Right lobe of liver (tissue), 6 donors: ENCODE results near the gene TNPO2. TPM values are rescaled to one million over a fixed set of nuclear protein-coding genes. Genes with fewer than 3 reads are reported as not detected.

Source experiments
- ATAC-seq, 4 donors: fragments of 200-7000 bp; cut with Tn5 transposase; one replicate each; pipeline ENCODE4 v1.9.1; 2020; ENCODE audit warnings: mild to moderate bottlenecking in 4 of 4, moderate library complexity in 4 of 4
- DNase-seq, 3 donors: peaks; one replicate each; pipeline ENCODE4 v3.0.0-alpha.2; 2020
- H3K27ac ChIP-seq, 3 donors: fragments of 200-600 bp; one replicate each; pipeline ENCODE4 v1.8.0; 2022
- H3K27me3 ChIP-seq, 2 donors: fragments of 200-600 bp; one replicate each; pipeline ENCODE4 v1.8.0; 2022
- H3K36me3 ChIP-seq, 4 donors: fragments of 200-600 bp; sonication (generic) in 1 of 4; one replicate each; pipeline versions ENCODE4 v1.5.1 to v1.8.0; 2017 to 2022; ENCODE audit warnings: control low read depth in 1 of 4
- H3K4me1 ChIP-seq, 4 donors: fragments of 200-600 bp; sonication (generic) in 1 of 4; one replicate each; pipeline versions ENCODE4 v1.5.1 to v1.8.0; 2017 to 2022; ENCODE audit warnings: control low read depth in 1 of 4
- H3K4me3 ChIP-seq, 3 donors: fragments of 200-600 bp; one replicate each; pipeline ENCODE4 v1.8.0; 2022
- H3K9me3 ChIP-seq, 4 donors: fragments of 200-600 bp; sonication (generic) in 1 of 4; one replicate each; pipeline versions ENCODE4 v1.5.1 to v1.8.0; 2017 to 2022; ENCODE audit warnings: control low read depth in 1 of 4
- POLR2A ChIP-seq: fragments of 450-650 bp; IDR thresholded peaks from one replicate; pipeline ENCODE4 v1.6.1; 2017; ENCODE audit warnings: antibody characterized with exemption, mild to moderate bottlenecking
- WGBS: methylation state at CpG from one replicate; pipeline ENCODE4 v1.1.6; 2018; ENCODE audit warnings: low coverage, low lambda C conversion rate; ENCODE audit not compliant: insufficient coverage; ENCODE audit errors: missing lambda C conversion rate; 5-methylcytosine and 5-hydroxymethylcytosine counted together
- intact Hi-C, 2 donors: fragments of 100-400 bp; cut with DNase I; formaldehyde crosslinking; loops; one replicate each; pipeline versions ENCODE4 v1.11.2 to v1.14.1; 2022
- total RNA-seq, 6 experiments: library from RNA; depleted of rRNA in 2 of 6; stranded (reverse); fragments of >200 nt in 2 of 6; fragmentation: NEBNext Ultra II Directional in 3 of 6; extraction: Animal tissue kit (Norgen Biotek cat#: 25700) in 3 of 6; gene quantifications; one replicate each; pipeline versions ENCODE4 v1.1.0 to v1.2.4, GENCODE V29; 2016 to 2023
- TF ChIP-seq, protein P1 (sequence below), 4 donors: fragments of 200-600 bp in 3 of 4; fragments of 450-650 bp in 1 of 4; IDR thresholded peaks; one replicate each; pipeline versions ENCODE4 v1.5.1 to v1.8.0; 2016 to 2022; ENCODE audit warnings: antibody characterized with exemption in 4 of 4, mild to moderate bottlenecking in 2 of 4
- donor health status: DM: no; HTN: yes; CAD: no.
- donor health status: DM: no; HTN: no; CAD: no.
- donor health status: DM: no; HTN: no; CAD: no.
- donor health status: DM: no; HTN: yes; CAD: no.
- donor health status: DM: no; HTN: yes; CAD: no.

TNPO2 gene
- total RNA-seq, 6 experiments from 2014 or later: 14.8 to 28.7 (median 19.6) TPM

DNA sequence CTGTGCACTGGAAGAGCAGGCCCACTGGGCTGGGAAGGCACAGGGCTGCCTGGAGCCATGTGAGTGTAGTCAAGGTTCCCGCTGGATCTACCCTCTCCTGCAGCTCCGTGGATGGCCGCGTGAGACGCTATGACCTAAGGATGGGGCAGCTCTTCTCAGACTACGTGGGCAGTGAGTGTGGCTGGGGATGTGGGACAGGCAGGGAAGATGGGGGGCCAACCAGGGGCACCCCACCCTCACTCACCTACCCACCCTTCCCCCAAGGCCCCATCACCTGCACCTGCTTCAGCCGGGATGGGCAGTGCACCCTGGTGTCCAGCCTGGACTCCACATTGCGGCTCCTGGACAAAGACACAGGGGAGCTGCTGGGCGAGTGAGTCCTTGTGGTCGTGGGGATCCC, 51.0 kb downstream of the TNPO2 start:
- peaks cover 0 to 46% (median 20%) of the 10 kb centered on the region in 4 donors for H3K36me3 ChIP-seq
- no peaks in the 10 kb centered on the region for H3K9me3 ChIP-seq
- ATAC-seq: no peak
- H3K27ac ChIP-seq: no peak overlapping the region
- H3K4me1 ChIP-seq: peaks cover 0 to 26% (median 7%) of the 10 kb centered on the region in 4 donors
- no peak for DNase-seq
- intact Hi-C loops: loop anchor here in 1 of 2 donors (5.0 kb wide), 1 partner anchor 110 kb away; no protein-coding TSS in a partner anchor
- H3K27me3 ChIP-seq: no peaks in the 10 kb centered on the region
- no CpG with 5 or more reads among the region's 10 CpGs for WGBS
- no peak overlapping the region for H3K4me3 ChIP-seq
- TF ChIP-seq, protein P1, sequence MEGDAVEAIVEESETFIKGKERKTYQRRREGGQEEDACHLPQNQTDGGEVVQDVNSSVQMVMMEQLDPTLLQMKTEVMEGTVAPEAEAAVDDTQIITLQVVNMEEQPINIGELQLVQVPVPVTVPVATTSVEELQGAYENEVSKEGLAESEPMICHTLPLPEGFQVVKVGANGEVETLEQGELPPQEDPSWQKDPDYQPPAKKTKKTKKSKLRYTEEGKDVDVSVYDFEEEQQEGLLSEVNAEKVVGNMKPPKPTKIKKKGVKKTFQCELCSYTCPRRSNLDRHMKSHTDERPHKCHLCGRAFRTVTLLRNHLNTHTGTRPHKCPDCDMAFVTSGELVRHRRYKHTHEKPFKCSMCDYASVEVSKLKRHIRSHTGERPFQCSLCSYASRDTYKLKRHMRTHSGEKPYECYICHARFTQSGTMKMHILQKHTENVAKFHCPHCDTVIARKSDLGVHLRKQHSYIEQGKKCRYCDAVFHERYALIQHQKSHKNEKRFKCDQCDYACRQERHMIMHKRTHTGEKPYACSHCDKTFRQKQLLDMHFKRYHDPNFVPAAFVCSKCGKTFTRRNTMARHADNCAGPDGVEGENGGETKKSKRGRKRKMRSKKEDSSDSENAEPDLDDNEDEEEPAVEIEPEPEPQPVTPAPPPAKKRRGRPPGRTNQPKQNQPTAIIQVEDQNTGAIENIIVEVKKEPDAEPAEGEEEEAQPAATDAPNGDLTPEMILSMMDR (IDR thresholded peaks at IDR 0.05): no peak
- TF ChIP-seq POLR2A: no peak

DNA sequence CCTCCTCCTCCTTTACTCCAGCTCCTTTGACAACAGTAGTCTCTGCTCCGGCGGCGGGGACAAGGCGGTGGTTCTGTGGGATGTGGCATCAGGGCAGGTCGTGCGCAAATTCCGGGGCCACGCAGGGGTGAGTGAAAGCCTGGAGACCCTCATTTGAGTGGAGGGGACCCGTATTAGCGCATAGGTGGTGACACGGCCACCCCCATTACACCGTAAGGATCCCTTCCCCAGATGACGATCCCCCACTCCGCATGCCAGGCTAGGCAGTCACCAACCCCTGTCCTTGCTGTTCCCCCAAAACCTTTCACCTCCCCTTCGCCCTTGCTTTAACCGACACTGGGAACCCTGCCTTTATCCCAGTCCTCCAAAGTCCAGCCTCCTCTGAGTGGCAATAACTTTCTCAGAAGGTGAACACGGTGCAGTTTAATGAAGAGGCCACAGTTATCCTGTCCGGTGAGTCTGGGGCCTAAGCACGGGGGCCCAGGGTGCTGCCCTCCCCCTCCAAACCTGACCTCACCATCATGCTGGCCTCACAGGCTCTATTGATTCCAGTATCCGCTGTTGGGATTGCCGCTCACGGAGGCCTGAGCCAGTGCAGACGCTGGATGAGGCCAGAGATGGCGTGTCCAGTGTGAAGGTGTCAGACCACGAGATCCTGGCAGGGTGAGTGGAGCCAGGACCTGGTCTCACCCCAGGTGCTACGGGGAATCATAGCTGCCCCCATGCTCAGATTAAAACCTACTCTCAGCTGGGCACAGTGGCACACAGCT, 53.4 kb downstream of the TNPO2 start:
- Histone ChIP-seq H3K36me3 (peaks cover 0 to 27% (median 7%) of the 10 kb centered on the region in 4 donors), H3K4me1 (peaks cover 0 to 28% (median 12%) of the 10 kb centered on the region in 4 donors), H3K9me3 (no peaks in the 10 kb centered on the region), H3K27me3 (no peaks in the 10 kb centered on the region), H3K4me3 (peak overlapping the region; percentile 55 to 83 (median 63)), H3K27ac (peak overlapping the region in 2 of 3 donors; percentile 86 to 96)
- intact Hi-C loops: loop anchor here in 1 of 2 donors (5.0 kb wide), 1 partner anchor 108 kb away; no protein-coding TSS in a partner anchor
- no peak for DNase-seq
- TF ChIP-seq, protein P1 (IDR thresholded peaks at IDR 0.05): no peak
- no peak for TF ChIP-seq POLR2A
- ATAC-seq: no peak
- WGBS: 56% methylated on average over 7 of the region's 26 CpGs

DNA sequence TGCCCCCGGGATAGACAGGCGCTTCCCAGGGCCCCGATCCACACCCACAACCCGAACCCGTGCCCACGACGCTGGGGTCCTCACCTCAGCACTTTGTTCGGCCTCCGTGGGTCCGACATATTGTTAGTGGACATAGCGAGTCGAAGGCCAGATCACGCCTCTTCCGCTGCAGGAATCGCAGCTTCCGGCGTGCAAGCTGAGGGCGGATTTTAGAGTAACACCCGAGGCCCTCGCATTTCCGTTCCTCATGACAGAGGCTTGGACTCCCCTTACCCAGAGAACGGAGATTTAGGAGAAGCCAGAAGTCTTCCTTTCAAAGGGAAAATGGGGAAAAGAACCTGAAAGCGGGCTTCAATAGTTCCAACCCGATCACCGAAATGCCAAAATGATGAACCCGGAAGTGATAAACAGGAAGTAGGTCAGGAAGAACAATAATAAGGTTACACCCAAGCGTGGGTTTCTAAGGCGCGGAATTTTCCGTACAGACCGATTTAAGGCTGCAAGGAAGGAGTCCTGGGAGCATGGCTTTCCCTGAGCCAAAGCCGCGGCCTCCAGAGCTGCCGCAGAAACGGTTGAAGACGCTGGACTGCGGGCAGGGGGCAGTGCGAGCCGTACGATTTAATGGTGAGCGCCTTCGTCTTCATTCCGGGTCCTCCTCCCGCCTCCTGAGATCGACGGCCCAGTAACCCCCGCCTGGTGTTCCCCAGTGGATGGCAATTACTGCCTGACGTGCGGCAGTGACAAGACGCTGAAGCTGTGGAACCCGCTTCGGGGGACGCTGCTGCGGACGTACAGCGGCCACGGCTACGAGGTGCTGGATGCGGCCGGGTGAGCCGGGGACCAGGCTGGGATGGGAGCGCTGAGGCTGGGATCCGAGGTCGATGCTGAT, 54.2 kb downstream of the TNPO2 start:
- Histone ChIP-seq H3K36me3 (peaks cover 0 to 19% (median 5%) of the 10 kb centered on the region in 4 donors), H3K4me3 (peak overlapping the region; percentile 55 to 83 (median 63)), H3K4me1 (peaks cover 0 to 28% (median 12%) of the 10 kb centered on the region in 4 donors), H3K27me3 (no peaks in the 10 kb centered on the region), H3K9me3 (no peaks in the 10 kb centered on the region), H3K27ac (peak overlapping the region; percentile 86 to 96 (median 93))
- intact Hi-C loops: loop anchor here (5.0 to 10.0 kb wide), 2 partner anchors 105 to 107 kb away; no protein-coding TSS in a partner anchor
- ATAC-seq: peak; percentile 69 to 78 (median 72)
- TF ChIP-seq POLR2A: peak; percentile 5
- TF ChIP-seq, protein P1 (IDR thresholded peaks at IDR 0.05): no peak
- 0% methylated on average over 23 of the region's 64 CpGs for WGBS
- DNase-seq: peak; percentile 77 to 84 (median 83)

DNA sequence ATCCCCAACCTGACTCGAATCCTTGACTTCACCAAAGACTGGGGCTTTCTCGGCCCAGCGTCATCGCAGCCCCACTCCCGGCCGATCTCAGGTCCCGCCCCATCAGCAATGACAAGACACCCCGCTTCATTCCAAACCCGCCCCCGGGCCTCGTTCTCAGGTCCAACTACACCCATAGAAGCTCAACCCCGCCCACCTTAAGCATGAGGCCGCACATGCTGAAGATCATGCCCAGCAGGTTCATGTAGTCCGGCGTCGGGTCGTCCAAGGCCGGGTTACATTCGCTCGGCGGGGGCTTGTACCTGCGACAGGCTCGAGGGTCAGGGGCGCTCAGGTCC, 54.8 kb downstream of the TNPO2 start:
- Histone ChIP-seq H3K4me3 (peak overlapping the region; percentile 55 to 83 (median 63)), H3K36me3 (peaks cover 0 to 12% (median 1%) of the 10 kb centered on the region in 4 donors), H3K9me3 (no peaks in the 10 kb centered on the region), H3K27ac (peak overlapping the region; percentile 86 to 96 (median 93)), H3K4me1 (peaks cover 0 to 28% (median 12%) of the 10 kb centered on the region in 4 donors), H3K27me3 (no peaks in the 10 kb centered on the region)
- intact Hi-C loops: loop anchor here in 1 of 2 donors (10.0 kb wide), 1 partner anchor 104 kb away; no protein-coding TSS in a partner anchor
- 0% methylated on average over 21 of the region's 24 CpGs for WGBS
- peak; percentile 4 to 24 (median 10) for ATAC-seq
- TF ChIP-seq, protein P1 (IDR thresholded peaks at IDR 0.05): no peak
- peak; percentile 16 for TF ChIP-seq POLR2A
- DNase-seq: peak in 2 of 3 donors; percentile 65 to 68
